Ovary (tissue), 3 donors: ENCODE data around the gene C10orf88.

Experiments used
- EP300 ChIP-seq: sonication (generic); formaldehyde crosslinking; IDR thresholded peaks from one replicate; pipeline ENCODE4 v1.6.1; 2017; ENCODE audit warnings: antibody characterized with exemption
- POLR2A ChIP-seq: fragments of 450-650 bp; IDR thresholded peaks from one replicate; pipeline ENCODE4 v1.6.1; 2017; ENCODE audit warnings: antibody characterized with exemption, mild to moderate bottlenecking, moderate library complexity
- TF ChIP-seq, protein P1 (sequence below), 3 donors: fragments of 450-650 bp in 2 of 3; fragments of 200-600 bp in 1 of 3; IDR thresholded peaks; one replicate each; pipeline versions ENCODE4 v1.5.1 to v1.8.0; 2016 to 2022; ENCODE audit warnings: antibody characterized with exemption in 3 of 3, mild to moderate bottlenecking in 1 of 3
- donor health status: DM: no; HTN: no; CAD: no.

DNA sequence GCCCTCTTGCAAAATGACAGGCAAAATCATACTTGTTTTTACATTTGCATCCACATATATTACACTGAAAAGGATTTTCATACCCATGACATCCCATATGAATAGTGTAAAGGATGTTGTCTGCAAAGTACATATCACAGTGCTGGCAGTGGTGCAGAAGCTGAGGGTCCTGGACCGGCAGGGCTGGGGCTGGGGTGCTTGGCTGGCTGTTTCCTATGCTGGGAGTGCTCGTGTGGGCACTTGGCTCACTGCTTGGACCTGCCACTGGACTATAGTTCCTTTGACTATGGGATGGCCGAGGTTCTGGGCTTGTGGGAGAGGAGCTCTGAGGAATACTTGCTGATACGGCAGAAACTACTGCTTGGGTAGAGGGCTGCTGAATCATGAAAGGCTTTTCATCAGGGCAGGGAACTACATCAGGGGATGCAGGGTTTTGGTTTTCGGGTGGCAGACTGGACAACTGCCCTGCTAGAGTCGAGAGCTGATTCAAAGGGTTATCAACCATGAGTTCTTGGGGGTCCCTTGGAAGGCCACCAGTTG lies 39.8 kb upstream of the C10orf88 start:
- TF ChIP-seq, protein P1, sequence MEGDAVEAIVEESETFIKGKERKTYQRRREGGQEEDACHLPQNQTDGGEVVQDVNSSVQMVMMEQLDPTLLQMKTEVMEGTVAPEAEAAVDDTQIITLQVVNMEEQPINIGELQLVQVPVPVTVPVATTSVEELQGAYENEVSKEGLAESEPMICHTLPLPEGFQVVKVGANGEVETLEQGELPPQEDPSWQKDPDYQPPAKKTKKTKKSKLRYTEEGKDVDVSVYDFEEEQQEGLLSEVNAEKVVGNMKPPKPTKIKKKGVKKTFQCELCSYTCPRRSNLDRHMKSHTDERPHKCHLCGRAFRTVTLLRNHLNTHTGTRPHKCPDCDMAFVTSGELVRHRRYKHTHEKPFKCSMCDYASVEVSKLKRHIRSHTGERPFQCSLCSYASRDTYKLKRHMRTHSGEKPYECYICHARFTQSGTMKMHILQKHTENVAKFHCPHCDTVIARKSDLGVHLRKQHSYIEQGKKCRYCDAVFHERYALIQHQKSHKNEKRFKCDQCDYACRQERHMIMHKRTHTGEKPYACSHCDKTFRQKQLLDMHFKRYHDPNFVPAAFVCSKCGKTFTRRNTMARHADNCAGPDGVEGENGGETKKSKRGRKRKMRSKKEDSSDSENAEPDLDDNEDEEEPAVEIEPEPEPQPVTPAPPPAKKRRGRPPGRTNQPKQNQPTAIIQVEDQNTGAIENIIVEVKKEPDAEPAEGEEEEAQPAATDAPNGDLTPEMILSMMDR (IDR thresholded peaks at IDR 0.05), result no peak
- TF ChIP-seq EP300 (no peak), POLR2A (no peak)
